HCT116 (cell line): ENCODE measurements around the gene RAD23A. TPM values are rescaled to one million over a fixed set of nuclear protein-coding genes. Genes with fewer than 3 reads are reported as not detected.

Source experiments
- ATAC-seq: fragments of 200-7000 bp; cut with Tn5 transposase; 2 replicates; pipeline ENCODE4 v1.9.1; 2020; ENCODE audit warnings: mild to moderate bottlenecking, moderate library complexity
- BruUV-seq: library from RNA; stranded (reverse); fragments of 400-500 nt; replicated peaks from 2 replicates; lab custom pipeline; 2021; lab: Mats Ljungman, UMichigan
- CTCF ChIA-PET: fragments of 300-600 bp; sonication (Branson Sonifier 250); formaldehyde crosslinking; loops from one replicate; lab custom pipeline; 2021; ENCODE audit warnings: antibody characterized with exemption; lab: Charles Lee
- POLR2A ChIA-PET: fragments of 300-600, 350-600 bp; sonication (Branson Sonifier 250); formaldehyde crosslinking; loops from one replicate; lab custom pipeline; 2021; ENCODE audit warnings: antibody characterized with exemption; lab: Charles Lee
- RAD21 ChIA-PET, 2 experiments: fragments of 300-600 bp; sonication (Branson Sonifier 250); formaldehyde crosslinking; loops; one replicate each; lab custom pipeline; 2023; ENCODE audit warnings: low total read pairs in 2 of 2; ENCODE audit not compliant: uncharacterized antibody in 2 of 2, unreplicated experiment in 2 of 2, low non-redundant PET in 1 of 2; lab: Charles Lee
- DNase-seq: peaks from one replicate; pipeline ENCODE4 v3.0.0-alpha.2; 2010; ENCODE audit warnings: low read depth, low spot score
- H2AFZ ChIP-seq: fragments of 200-600 bp; shearing (Covaris generic), sonication (generic); 2 replicates; pipeline ENCODE4 v1.6.1; 2017; ENCODE audit warnings: low read depth, mixed run types, mixed read lengths, antibody characterized with exemption, low read length; ENCODE audit not compliant: poor library complexity, severe bottlenecking
- H3K27ac ChIP-seq: 2 replicates; pipeline ENCODE4 v1.5.1; 2012; ENCODE audit warnings: low read depth, low read length
- H3K27me3 ChIP-seq: fragments of 200-600 bp; sonication (generic); 2 replicates; pipeline ENCODE4 v1.6.1; 2016; ENCODE audit warnings: mixed run types, low read length, mixed read lengths; ENCODE audit not compliant: insufficient read depth
- H3K36me3 ChIP-seq, 2 experiments: fragments of 200-500 bp in 1 of 2; fragments of 200-600 bp in 1 of 2; sonication (Bioruptor generic) in 1 of 2; sonication (generic) in 1 of 2; 2 replicates each; pipeline versions ENCODE4 v1.5.1 to v1.6.1; 2014 to 2016; ENCODE audit warnings: low read length in 2 of 2, inconsistent platforms in 1 of 2, mixed read lengths in 1 of 2, mixed run types in 1 of 2; ENCODE audit not compliant: insufficient read depth in 2 of 2, control insufficient read depth in 1 of 2
- H3K4me1 ChIP-seq, 2 experiments: fragments of 200-600 bp in 1 of 2; sonication (generic) in 1 of 2; 2 replicates each; pipeline versions ENCODE4 v1.5.1 to v1.6.1; 2012 to 2017; ENCODE audit warnings: low read length in 2 of 2, inconsistent platforms in 1 of 2, mild to moderate bottlenecking in 1 of 2, mixed read lengths in 1 of 2, mixed run types in 1 of 2, moderate library complexity in 1 of 2; ENCODE audit not compliant: insufficient read depth in 2 of 2, control insufficient read depth in 1 of 2
- H3K4me2 ChIP-seq: fragments of 200-600 bp; sonication (generic); 2 replicates; pipeline ENCODE4 v1.6.1; 2017; ENCODE audit warnings: mixed run types, low read length, mixed read lengths
- H3K4me3 ChIP-seq, 2 experiments: fragments of 200-600 bp in 1 of 2; sonication (generic) in 1 of 2; replicated peaks in 1 of 2; 2 replicates each; pipeline ENCODE4 v1.5.1; 2011 to 2016; ENCODE audit warnings: low read length in 2 of 2, control low read depth in 1 of 2, low read depth in 1 of 2, mild to moderate bottlenecking in 1 of 2, mixed read lengths in 1 of 2, mixed run types in 1 of 2
- H3K79me2 ChIP-seq: fragments of 200-600 bp; sonication (generic); 2 replicates; pipeline ENCODE4 v1.6.1; 2017; ENCODE audit warnings: mild to moderate bottlenecking, mixed run types, low read length, moderate library complexity, mixed read lengths; ENCODE audit not compliant: insufficient read depth
- H3K9ac ChIP-seq: fragments of 200-600 bp; sonication (generic); 2 replicates; pipeline ENCODE4 v1.6.1; 2016; ENCODE audit warnings: low read length, mixed read lengths
- H3K9me2 ChIP-seq: fragments of 200-600 bp; sonication (generic), shearing (Covaris generic); 2 replicates; pipeline ENCODE4 v1.6.1; 2017; ENCODE audit warnings: mixed run types, mild to moderate bottlenecking, moderate library complexity; ENCODE audit not compliant: insufficient read depth
- H3K9me3 ChIP-seq, 2 experiments: fragments of 200-500 bp in 1 of 2; fragments of 200-600 bp in 1 of 2; sonication (Bioruptor generic) in 1 of 2; sonication (generic) in 1 of 2; 2 replicates each; pipeline ENCODE4 v1.6.1; 2014 to 2017; ENCODE audit warnings: low read length in 2 of 2, mixed read lengths in 2 of 2, inconsistent platforms in 1 of 2, low read depth in 1 of 2, mild to moderate bottlenecking in 1 of 2, mixed run types in 1 of 2, moderate library complexity in 1 of 2; ENCODE audit not compliant: control insufficient read depth in 1 of 2, insufficient read depth in 1 of 2
- H4K20me1 ChIP-seq: fragments of 200-600 bp; sonication (generic), shearing (Covaris generic); 2 replicates; pipeline ENCODE4 v1.6.1; 2017; ENCODE audit warnings: mixed run types, mild to moderate bottlenecking, moderate library complexity; ENCODE audit not compliant: insufficient read depth
- ATF3 ChIP-seq: IDR thresholded peaks from 2 replicates; pipeline ENCODE4 v1.6.1; 2012
- CEBPB ChIP-seq: IDR thresholded peaks from 2 replicates; pipeline ENCODE4 v1.6.1; 2012; ENCODE audit warnings: low read depth
- ELF1 ChIP-seq: IDR thresholded peaks from 2 replicates; pipeline ENCODE4 v1.6.1; 2012; ENCODE audit warnings: low read depth, borderline replicate concordance
- EZH2phosphoT487 ChIP-seq: fragments of 200-600 bp; IDR thresholded peaks from 2 replicates; pipeline ENCODE4 v1.6.1; 2018; ENCODE audit warnings: antibody characterized with exemption, borderline replicate concordance
- FOSL1 ChIP-seq: IDR thresholded peaks from 2 replicates; pipeline ENCODE4 v1.6.1; 2012; ENCODE audit warnings: low read depth
- POLR2AphosphoS5 ChIP-seq: IDR thresholded peaks from 2 replicates; pipeline ENCODE4 v1.6.1; 2011; ENCODE audit warnings: mild to moderate bottlenecking, low read depth, low read length, moderate library complexity
- SP1 ChIP-seq: IDR thresholded peaks from 2 replicates; pipeline ENCODE4 v1.6.1; 2012; ENCODE audit warnings: low read depth
- SRF ChIP-seq: IDR thresholded peaks from 2 replicates; pipeline ENCODE4 v1.6.1; 2012; ENCODE audit warnings: low read depth
- TCF7L2 ChIP-seq: IDR thresholded peaks from 2 replicates; pipeline ENCODE4 v1.7.0; 2011; ENCODE audit warnings: borderline replicate concordance, inconsistent platforms; ENCODE audit not compliant: insufficient read depth, insufficient read length; ENCODE audit errors: extremely low read depth
- YY1 ChIP-seq: IDR thresholded peaks from 2 replicates; pipeline ENCODE4 v1.6.1; 2011; ENCODE audit warnings: low read length, low read depth, moderate library complexity, mild to moderate bottlenecking; ENCODE audit not compliant: insufficient replicate concordance; ENCODE audit errors: extremely low read depth
- ZFX ChIP-seq: fragments of 450-650 bp; IDR thresholded peaks from 2 replicates; pipeline ENCODE4 v1.6.1; 2017
- ZNF274 ChIP-seq: fragments of 200-500 bp; sonication (Bioruptor generic); IDR thresholded peaks from 2 replicates; pipeline ENCODE4 v1.6.1; 2014; ENCODE audit warnings: mild to moderate bottlenecking, low read depth, low read length, inconsistent platforms
- intact Hi-C: fragments of 100-400 bp; cut with micrococcal nuclease; formaldehyde crosslinking; loops from 2 replicates; pipeline ENCODE4 v1.10.0; 2022
- total RNA-seq: library from RNA; stranded (reverse); gene quantifications from one replicate; pipeline ENCODE4 v1.2.1, GENCODE V29; 2021; ENCODE audit not compliant: unreplicated experiment
- TF ChIP-seq, protein P1 (sequence below): IDR thresholded peaks from 2 replicates; pipeline ENCODE4 v1.6.1; 2012
- TF ChIP-seq, protein P2 (sequence below): IDR thresholded peaks from 2 replicates; pipeline ENCODE4 v1.6.1; 2011; ENCODE audit warnings: mild to moderate bottlenecking, low read length, moderate library complexity; ENCODE audit not compliant: insufficient replicate concordance; ENCODE audit errors: extremely low read depth

RAD23A gene
- total RNA-seq, 1 experiment from 2014 or later: 163 TPM

DNA sequence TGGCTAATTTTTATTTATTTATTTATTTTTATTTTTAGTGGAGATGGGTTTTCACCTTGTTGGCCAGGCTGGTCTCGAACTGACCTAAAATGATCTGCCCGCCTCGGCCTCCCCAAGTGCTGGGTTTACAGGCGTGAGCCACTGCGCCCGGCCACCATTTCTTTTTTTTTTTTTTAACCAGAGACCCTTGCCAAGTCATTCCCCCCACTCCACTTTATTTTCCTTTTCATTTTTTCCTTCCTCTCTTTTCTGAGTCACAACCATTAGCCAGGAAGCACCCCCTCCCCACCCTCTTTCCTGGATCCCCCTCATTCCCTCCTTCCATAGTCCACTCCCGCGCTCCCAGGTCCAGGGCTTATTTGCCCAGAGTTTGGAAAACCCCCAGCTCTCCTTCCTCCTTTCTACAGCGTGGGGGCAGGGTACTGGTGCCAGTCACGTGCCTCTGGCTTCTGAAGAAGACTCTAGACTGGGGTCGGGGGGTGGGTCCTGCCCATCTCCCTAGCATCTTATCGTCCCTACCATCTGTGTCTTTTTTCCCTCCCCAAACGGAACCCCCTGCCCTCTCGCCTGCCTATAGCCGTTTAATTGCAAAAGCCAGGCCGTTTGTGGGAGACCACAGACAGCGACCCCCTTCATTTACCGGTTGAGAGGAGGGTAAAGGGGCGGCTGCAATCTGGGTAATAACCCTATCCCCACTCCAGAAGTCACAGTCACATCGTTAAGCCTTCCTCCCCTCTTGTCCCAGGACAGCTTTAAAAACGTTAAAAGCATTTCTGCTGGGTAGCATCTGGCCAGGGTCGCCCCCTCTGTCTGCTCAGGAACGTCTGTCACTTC, 8.4 kb upstream of the RAD23A start:
- H3K27ac ChIP-seq: peak overlapping the region; percentile 79
- no TSS peak for BruUV-seq
- peaks cover 17 to 33% of the 10 kb centered on the region in 2 experiments for H3K36me3 ChIP-seq
- DNase-seq: no peak
- H3K79me2 ChIP-seq: peaks cover 52% of the 10 kb centered on the region
- H3K9ac ChIP-seq: peak overlapping the region; percentile 69
- TF ChIP-seq ZNF274: no peak
- TF ChIP-seq, all 23 proteins: peak for 0
- ChIA-PET CTCF (interaction anchor here (1.7 kb wide), 1 partner anchor 28 kb away, joined by 8 read pairs; no protein-coding TSS in a partner anchor), RAD21 (no interaction called here), POLR2A (interaction anchor here (0.5 to 1.6 kb wide), 7 partner anchors 9 to 217 kb away, joined by 3 to 5 read pairs (median 3); partner anchors contain the start of genes RAD23A and SYCE2)
- Histone ChIP-seq H2AFZ (no peak overlapping the region), H3K27me3 (no peaks in the 10 kb centered on the region), H3K9me2 (no peaks in the 10 kb centered on the region), H4K20me1 (no peaks in the 10 kb centered on the region), H3K4me2 (peak overlapping the region; percentile 92), H3K4me1 (peaks cover 16 to 50% of the 10 kb centered on the region in 2 experiments), H3K9me3 (no peaks in the 10 kb centered on the region), H3K4me3 (peak overlapping the region; percentile 53 to 99)
- ATAC-seq: no peak
- intact Hi-C loops: no loop called here

DNA sequence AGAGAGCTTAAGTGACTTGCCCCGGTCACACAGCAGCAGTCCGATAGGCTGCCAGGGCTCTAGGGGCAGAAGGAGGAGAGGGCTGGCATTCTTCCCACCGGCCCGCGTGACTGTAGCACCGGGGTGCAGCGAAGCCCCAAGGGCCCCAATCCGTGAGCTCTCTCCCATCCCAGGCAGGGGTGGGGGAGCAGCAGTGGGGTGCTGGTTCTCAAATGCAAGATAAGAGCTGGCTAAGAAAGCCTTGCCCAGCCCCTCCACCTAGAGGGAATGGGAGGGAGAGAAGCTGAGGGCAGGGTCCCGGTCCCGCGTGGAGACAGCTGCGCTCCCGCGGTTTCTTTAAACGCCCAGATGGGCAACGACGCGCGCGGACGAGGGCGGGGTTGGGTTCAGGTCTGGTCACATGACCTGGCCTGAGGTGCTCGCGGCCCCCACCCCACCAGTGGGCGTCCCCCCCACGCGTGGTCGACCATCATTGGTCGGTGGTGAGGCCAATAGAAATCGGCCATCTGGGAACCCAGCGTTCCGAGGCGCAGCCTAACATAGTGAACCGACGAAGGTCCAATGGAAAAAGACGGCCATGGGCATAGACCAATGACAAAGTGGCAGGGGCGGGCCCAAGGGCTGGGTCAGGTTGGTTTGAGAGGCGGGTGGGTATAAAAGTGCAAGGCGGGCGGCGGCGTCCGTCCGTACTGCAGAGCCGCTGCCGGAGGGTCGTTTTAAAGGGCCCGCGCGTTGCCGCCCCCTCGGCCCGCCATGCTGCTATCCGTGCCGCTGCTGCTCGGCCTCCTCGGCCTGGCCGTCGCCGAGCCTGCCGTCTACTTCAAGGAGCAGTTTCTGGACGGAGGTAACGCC, 7.5 kb upstream of the RAD23A start, which contains the start of gene CALR:
CALR (plus strand) TSS at position 683 of the 852 bp plus-strand sequence; CDS start at position 754, 71 bp downstream.
- ChIA-PET RAD21 (no interaction called here), POLR2A (interaction anchor here (0.5 to 1.6 kb wide), 6 partner anchors 8 to 172 kb away, joined by 3 to 5 read pairs (median 4); partner anchors contain the start of genes RAD23A and SYCE2), CTCF (interaction anchor here (1.7 kb wide), 1 partner anchor 27 kb away, joined by 8 read pairs; no protein-coding TSS in a partner anchor)
- Histone ChIP-seq H3K4me2 (peak within 1 kb of the TSS; percentile 92), H3K9me2 (no peaks in the 10 kb centered on the region), H3K4me1 (peaks cover 15 to 46% of the 10 kb centered on the region in 2 experiments), H3K79me2 (peaks cover 48% of the 10 kb centered on the region), H3K27ac (peak within 1 kb of the TSS; percentile 79), H3K9me3 (no peaks in the 10 kb centered on the region), H3K9ac (peak within 1 kb of the TSS; percentile 95), H3K27me3 (no peaks in the 10 kb centered on the region), H4K20me1 (no peaks in the 10 kb centered on the region), H3K4me3 (peak within 1 kb of the TSS; percentile 98 to 99), H2AFZ (no peak within 1 kb of the TSS), H3K36me3 (peaks cover 18 to 39% of the 10 kb centered on the region in 2 experiments)
- DNase-seq (peak; percentile 99), ATAC-seq (peak; percentile 90)
- no TSS peak for BruUV-seq
- intact Hi-C loops: loop anchor here (2.0 kb wide), 1 partner anchor 47 kb away; the partner anchor contains the start of gene GCDH
- TF ChIP-seq ZFX (no peak), TCF7L2 (peak; percentile 74), SP1 (peak; percentile 99), ELF1 (no peak), ATF3 (no peak), SRF (no peak), YY1 (peak; percentile 69), EZH2phosphoT487 (no peak), POLR2AphosphoS5 (peak; percentile 99), FOSL1 (no peak), CEBPB (no peak)
- TF ChIP-seq, protein P1, sequence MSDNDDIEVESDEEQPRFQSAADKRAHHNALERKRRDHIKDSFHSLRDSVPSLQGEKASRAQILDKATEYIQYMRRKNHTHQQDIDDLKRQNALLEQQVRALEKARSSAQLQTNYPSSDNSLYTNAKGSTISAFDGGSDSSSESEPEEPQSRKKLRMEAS: peak; percentile 68; the same call in 1 of the 2 replicates
- TF ChIP-seq, protein P2, sequence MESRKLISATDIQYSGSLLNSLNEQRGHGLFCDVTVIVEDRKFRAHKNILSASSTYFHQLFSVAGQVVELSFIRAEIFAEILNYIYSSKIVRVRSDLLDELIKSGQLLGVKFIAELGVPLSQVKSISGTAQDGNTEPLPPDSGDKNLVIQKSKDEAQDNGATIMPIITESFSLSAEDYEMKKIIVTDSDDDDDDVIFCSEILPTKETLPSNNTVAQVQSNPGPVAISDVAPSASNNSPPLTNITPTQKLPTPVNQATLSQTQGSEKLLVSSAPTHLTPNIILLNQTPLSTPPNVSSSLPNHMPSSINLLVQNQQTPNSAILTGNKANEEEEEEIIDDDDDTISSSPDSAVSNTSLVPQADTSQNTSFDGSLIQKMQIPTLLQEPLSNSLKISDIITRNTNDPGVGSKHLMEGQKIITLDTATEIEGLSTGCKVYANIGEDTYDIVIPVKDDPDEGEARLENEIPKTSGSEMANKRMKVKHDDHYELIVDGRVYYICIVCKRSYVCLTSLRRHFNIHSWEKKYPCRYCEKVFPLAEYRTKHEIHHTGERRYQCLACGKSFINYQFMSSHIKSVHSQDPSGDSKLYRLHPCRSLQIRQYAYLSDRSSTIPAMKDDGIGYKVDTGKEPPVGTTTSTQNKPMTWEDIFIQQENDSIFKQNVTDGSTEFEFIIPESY: no peak
